GM21723 (cell line): ENCODE measurements around the gene ATP5F1E.

Source experiments
- ATAC-seq: cut with Tn5 transposase; IDR thresholded peaks from one replicate; pipeline ENCODE4 v1.9.1; 2021; ENCODE audit warnings: mild to moderate bottlenecking, moderate library complexity; ENCODE audit not compliant: unreplicated experiment

Gene ATP5F1E

GRCh38 chr20:59032023-59032712, at the start of gene ATP5F1E:
TSS of gene ATP5F1E (minus strand) at chr20:59032335. CDS start at chr20:59032251, 84 bp downstream.
- ATAC-seq = peak; percentile 92

GRCh38 chr20:59081036-59081435, 48.9 kb upstream of the ATP5F1E start:
- no peak for ATAC-seq

- ATAC-seq = no peak
Measured at GRCh38 chr20:59078231-59078630, 46.1 kb upstream of the ATP5F1E start.

GRCh38 chr20:59077705-59078104, 45.6 kb upstream of the ATP5F1E start:
- ATAC-seq = no peak

GRCh38 chr20:59075934-59076508, 43.9 kb upstream of the ATP5F1E start:
- ATAC-seq = no peak

- ATAC-seq = no peak
Measured at GRCh38 chr20:59074456-59074855, 42.3 kb upstream of the ATP5F1E start.

- no peak for ATAC-seq
Measured at GRCh38 chr20:59073582-59073981, 41.4 kb upstream of the ATP5F1E start.

- peak; percentile 66 for ATAC-seq
Measured at GRCh38 chr20:59071216-59071615, 39.1 kb upstream of the ATP5F1E start.

GRCh38 chr20:59069026-59069425, 36.9 kb upstream of the ATP5F1E start:
- no peak for ATAC-seq

- ATAC-seq = no peak
Measured at GRCh38 chr20:59068534-59068933, 36.4 kb upstream of the ATP5F1E start.

GRCh38 chr20:59064214-59064722, 32.1 kb upstream of the ATP5F1E start:
- no peak for ATAC-seq

- no peak for ATAC-seq
Measured at GRCh38 chr20:59063358-59064213, 31.5 kb upstream of the ATP5F1E start.

- ATAC-seq = no peak
Measured at GRCh38 chr20:59062081-59062480, 29.9 kb upstream of the ATP5F1E start.

GRCh38 chr20:59055302-59055701, 23.2 kb upstream of the ATP5F1E start:
- no peak for ATAC-seq

GRCh38 chr20:59051666-59052185, 19.6 kb upstream of the ATP5F1E start:
- ATAC-seq = no peak

- ATAC-seq = no peak
Measured at GRCh38 chr20:59050437-59050836, 18.3 kb upstream of the ATP5F1E start.

- ATAC-seq = no peak
Measured at GRCh38 chr20:59048681-59049030, 16.5 kb upstream of the ATP5F1E start.

GRCh38 chr20:59047938-59048680, 16.0 kb upstream of the ATP5F1E start:
- ATAC-seq = no peak

- ATAC-seq = no peak
Measured at GRCh38 chr20:59046862-59047261, 14.7 kb upstream of the ATP5F1E start.

GRCh38 chr20:59044796-59045195, 12.7 kb upstream of the ATP5F1E start:
- no peak for ATAC-seq

GRCh38 chr20:59044295-59044694, 12.2 kb upstream of the ATP5F1E start:
- ATAC-seq = no peak
